HepG2 (cell line): ENCODE measurements around the gene C20orf144. TPM values are rescaled to one million over a fixed set of nuclear protein-coding genes. Genes with fewer than 3 reads are reported as not detected.

Source experiments
- ATAC-seq: fragments of 200-7000 bp; cut with Tn5 transposase; 3 replicates; pipeline ENCODE4 v1.9.1; 2020; ENCODE audit warnings: mild to moderate bottlenecking, moderate library complexity
- BruUV-seq: library from RNA; stranded (reverse); fragments of 400-500 nt; replicated peaks from 2 replicates; lab custom pipeline; 2021; lab: Mats Ljungman, UMichigan
- CTCF ChIA-PET: fragments of 300-600 bp; formaldehyde crosslinking; extraction: SDS; loops from one replicate; lab custom pipeline; 2021; ENCODE audit warnings: low total read pairs, inconsistent platforms, low intra/inter-chr PET ratio; lab: Yijun Ruan, JAX
- POLR2A ChIA-PET: fragments of 350-600 bp; sonication (Branson Sonifier 250); formaldehyde crosslinking; loops from one replicate; lab custom pipeline; 2020; ENCODE audit warnings: antibody characterized with exemption, inconsistent platforms; lab: Yijun Ruan, JAX
- DNase-seq: peaks from one replicate; pipeline ENCODE4 v3.0.0-alpha.2; 2015; ENCODE audit warnings: low spot score
- FAIRE-seq: peaks from 3 replicates; lab custom pipeline; 2011; peaks lifted over from hg19 to GRCh38; lab: Jason Lieb, UNC
- H2AFZ ChIP-seq: one replicate; pipeline ENCODE4 v1.6.1; 2011; ENCODE audit warnings: low read length, inconsistent platforms
- H3K27ac ChIP-seq: fragments of 300-600 bp; 3 replicates; pipeline ENCODE4 v1.8.0; 2011; ENCODE audit warnings: mixed run types, mild to moderate bottlenecking, mixed read lengths, low read length, inconsistent platforms; ENCODE audit not compliant: insufficient read depth; ENCODE audit errors: extremely low read length
- H3K27me3 ChIP-seq, 2 experiments: fragments of 200-600 bp in 1 of 2; 2 replicates in 1 of 2; 3 replicates in 1 of 2; pipeline versions ENCODE4 v1.6.0 to v1.8.0; 2011; ENCODE audit warnings: low read length in 2 of 2, mild to moderate bottlenecking in 2 of 2, moderate library complexity in 2 of 2, inconsistent platforms in 1 of 2; ENCODE audit not compliant: insufficient read depth in 2 of 2, control insufficient read depth in 1 of 2
- H3K36me3 ChIP-seq, 2 experiments: fragments of 200-600 bp in 1 of 2; replicated peaks in 1 of 2; 2 replicates in 1 of 2; 3 replicates in 1 of 2; pipeline versions ENCODE4 v1.5.1 to v1.8.0; 2011; ENCODE audit warnings: low read length in 2 of 2, inconsistent platforms in 1 of 2; ENCODE audit not compliant: insufficient read depth in 2 of 2, control insufficient read depth in 1 of 2
- H3K4me1 ChIP-seq: 2 replicates; pipeline ENCODE4 v1.5.1; 2012; ENCODE audit warnings: low read length, inconsistent platforms; ENCODE audit not compliant: insufficient read depth
- H3K4me2 ChIP-seq: 2 replicates; pipeline ENCODE4 v1.6.0; 2011; ENCODE audit warnings: low read depth, low read length, inconsistent platforms
- H3K4me3 ChIP-seq, 3 experiments: fragments of 200-600 bp in 1 of 3; sonication (generic), shearing (Covaris generic) in 1 of 3; replicated peaks in 1 of 3; 2 replicates each; pipeline ENCODE4 v1.5.1; 2011 to 2016; ENCODE audit warnings: low read length in 3 of 3, inconsistent platforms in 2 of 3, low read depth in 2 of 3, mild to moderate bottlenecking in 2 of 3, control low read depth in 1 of 3, mixed read lengths in 1 of 3; ENCODE audit not compliant: insufficient read depth in 1 of 3
- H3K79me2 ChIP-seq: one replicate; pipeline ENCODE4 v1.6.1; 2011; ENCODE audit warnings: low read length, inconsistent platforms; ENCODE audit not compliant: insufficient read depth
- H3K9ac ChIP-seq: 2 replicates; pipeline ENCODE4 v1.6.0; 2011; ENCODE audit warnings: mild to moderate bottlenecking, low read depth, low read length, inconsistent platforms; ENCODE audit not compliant: insufficient read depth
- H3K9me3 ChIP-seq: 2 replicates; pipeline ENCODE4 v1.5.1; 2012; ENCODE audit warnings: mild to moderate bottlenecking, low read length
- H4K20me1 ChIP-seq: 2 replicates; pipeline ENCODE4 v1.6.0; 2011; ENCODE audit warnings: inconsistent platforms, mild to moderate bottlenecking, low read length, moderate library complexity; ENCODE audit not compliant: insufficient read depth
- CREM ChIP-seq, 2 experiments: sonication (generic) in 1 of 2; formaldehyde crosslinking in 1 of 2; IDR thresholded peaks; 2 replicates each; pipeline versions ENCODE4 v1.4.0 to v1.6.1; 2016 to 2020; ENCODE audit warnings: antibody characterized with exemption in 1 of 2, mild to moderate bottlenecking in 1 of 2, missing genetic modification reagents in 1 of 2
- SP5 ChIP-seq: IDR thresholded peaks from 2 replicates; pipeline ENCODE4 v1.6.1; 2016; ENCODE audit warnings: low read depth, borderline replicate concordance
- ZNF263 ChIP-seq: sonication (generic); formaldehyde crosslinking; IDR thresholded peaks from 2 replicates; pipeline ENCODE4 v1.4.0; 2020; ENCODE audit warnings: missing genetic modification reagents
- ZNF430 ChIP-seq: sonication (generic); formaldehyde crosslinking; IDR thresholded peaks from 2 replicates; pipeline ENCODE4 v1.9.0; 2021; ENCODE audit warnings: mild to moderate bottlenecking, missing genetic modification reagents
- ZNF549 ChIP-seq: sonication (generic); formaldehyde crosslinking; IDR thresholded peaks from 2 replicates; pipeline ENCODE4 v1.5.0; 2020; ENCODE audit warnings: missing genetic modification reagents
- WGBS: methylation state at CpG from one replicate; pipeline ENCODE4 v1.1.6; 2017; ENCODE audit warnings: low lambda C conversion rate; 5-methylcytosine and 5-hydroxymethylcytosine counted together
- in situ Hi-C: cut with HindIII; loops from 2 replicates; pipeline ENCODE4 v1.10.0; 2017; ENCODE audit warnings: low pct_unique_long_range_greater_than_20kb; ENCODE audit not compliant: extremely low pct_ligation_motif_present
- intact Hi-C: fragments of 100-400 bp; cut with micrococcal nuclease; formaldehyde crosslinking; loops from one replicate; pipeline ENCODE4 v1.10.0; 2022; ENCODE audit not compliant: unreplicated experiment
- polyA plus RNA-seq, 8 experiments: library from polyadenylated mRNA; depleted of rRNA in 3 of 8; stranded (reverse) in 7 of 8; unstranded in 1 of 8; fragments of >200 nt; fragmentation: Illumina TruSeq in 4 of 8; extraction: Trizol in 4 of 8; gene quantifications; 2 replicates each; pipeline versions ENCODE4 v1.2.1 to v1.2.3, GENCODE V29; 2011 to 2016; ENCODE audit warnings: low read depth in 4 of 8, missing spikeins in 1 of 8, mixed read lengths in 1 of 8; ENCODE audit not compliant: insufficient read depth in 1 of 8
- total RNA-seq, 5 experiments: library from RNA; depleted of rRNA; stranded (reverse); fragments of >200 nt; fragmentation: Illumina TruSeq; extraction: Trizol; gene quantifications; 2 replicates each; pipeline ENCODE4 v1.2.3, GENCODE V29; 2016; ENCODE audit warnings: low read depth in 1 of 5
- TF ChIP-seq, protein P1 (sequence below): sonication (generic); formaldehyde crosslinking; conservative IDR thresholded peaks from 2 replicates; pipeline ENCODE4 v1.8.0; 2022; ENCODE audit warnings: mild to moderate bottlenecking, moderate library complexity, missing genetic modification reagents
- TF ChIP-seq, protein P2 (sequence below): fragments of 450-650 bp; IDR thresholded peaks from 2 replicates; pipeline ENCODE4 v1.6.1; 2017; ENCODE audit warnings: mild to moderate bottlenecking
- TF ChIP-seq, protein P3 (sequence below): conservative IDR thresholded peaks from 2 replicates; pipeline ENCODE4 v1.6.1; 2018; ENCODE audit warnings: missing genetic modification reagents

The C20orf144 gene
- total and polyA plus RNA-seq, 2 of the 13 experiments (the other 11 are each of a cell fraction or from before 2014, with no cell fraction given), result 0.09 to 0.16 TPM

DNA sequence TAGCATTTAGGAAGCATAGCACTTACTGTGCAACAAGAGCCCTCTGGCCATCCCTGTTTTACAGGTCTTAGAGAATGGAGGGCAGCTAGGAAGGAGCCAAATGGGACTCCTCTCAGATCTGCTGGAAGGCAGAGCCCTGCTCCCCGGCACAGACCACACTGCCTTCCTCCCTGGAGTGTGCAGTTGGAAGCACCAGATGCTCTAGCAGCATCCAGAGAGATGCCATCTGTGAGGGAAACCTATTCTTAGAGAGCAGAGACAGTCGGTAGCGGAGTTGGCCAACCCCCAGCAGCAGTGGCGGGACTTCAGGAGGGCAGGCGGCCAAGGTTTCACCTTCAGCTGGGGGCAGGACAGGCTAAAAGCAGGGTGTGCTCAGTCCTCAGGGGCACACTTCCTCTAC, 40.7 kb downstream of the C20orf144 start (continued):
- TF ChIP-seq, protein P1, sequence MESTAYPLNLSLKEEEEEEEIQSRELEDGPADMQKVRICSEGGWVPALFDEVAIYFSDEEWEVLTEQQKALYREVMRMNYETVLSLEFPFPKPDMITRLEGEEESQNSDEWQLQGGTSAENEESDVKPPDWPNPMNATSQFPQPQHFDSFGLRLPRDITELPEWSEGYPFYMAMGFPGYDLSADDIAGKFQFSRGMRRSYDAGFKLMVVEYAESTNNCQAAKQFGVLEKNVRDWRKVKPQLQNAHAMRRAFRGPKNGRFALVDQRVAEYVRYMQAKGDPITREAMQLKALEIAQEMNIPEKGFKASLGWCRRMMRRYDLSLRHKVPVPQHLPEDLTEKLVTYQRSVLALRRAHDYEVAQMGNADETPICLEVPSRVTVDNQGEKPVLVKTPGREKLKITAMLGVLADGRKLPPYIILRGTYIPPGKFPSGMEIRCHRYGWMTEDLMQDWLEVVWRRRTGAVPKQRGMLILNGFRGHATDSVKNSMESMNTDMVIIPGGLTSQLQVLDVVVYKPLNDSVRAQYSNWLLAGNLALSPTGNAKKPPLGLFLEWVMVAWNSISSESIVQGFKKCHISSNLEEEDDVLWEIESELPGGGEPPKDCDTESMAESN (CRISPR knock-in tag), result no peak
- TF ChIP-seq, protein P2, sequence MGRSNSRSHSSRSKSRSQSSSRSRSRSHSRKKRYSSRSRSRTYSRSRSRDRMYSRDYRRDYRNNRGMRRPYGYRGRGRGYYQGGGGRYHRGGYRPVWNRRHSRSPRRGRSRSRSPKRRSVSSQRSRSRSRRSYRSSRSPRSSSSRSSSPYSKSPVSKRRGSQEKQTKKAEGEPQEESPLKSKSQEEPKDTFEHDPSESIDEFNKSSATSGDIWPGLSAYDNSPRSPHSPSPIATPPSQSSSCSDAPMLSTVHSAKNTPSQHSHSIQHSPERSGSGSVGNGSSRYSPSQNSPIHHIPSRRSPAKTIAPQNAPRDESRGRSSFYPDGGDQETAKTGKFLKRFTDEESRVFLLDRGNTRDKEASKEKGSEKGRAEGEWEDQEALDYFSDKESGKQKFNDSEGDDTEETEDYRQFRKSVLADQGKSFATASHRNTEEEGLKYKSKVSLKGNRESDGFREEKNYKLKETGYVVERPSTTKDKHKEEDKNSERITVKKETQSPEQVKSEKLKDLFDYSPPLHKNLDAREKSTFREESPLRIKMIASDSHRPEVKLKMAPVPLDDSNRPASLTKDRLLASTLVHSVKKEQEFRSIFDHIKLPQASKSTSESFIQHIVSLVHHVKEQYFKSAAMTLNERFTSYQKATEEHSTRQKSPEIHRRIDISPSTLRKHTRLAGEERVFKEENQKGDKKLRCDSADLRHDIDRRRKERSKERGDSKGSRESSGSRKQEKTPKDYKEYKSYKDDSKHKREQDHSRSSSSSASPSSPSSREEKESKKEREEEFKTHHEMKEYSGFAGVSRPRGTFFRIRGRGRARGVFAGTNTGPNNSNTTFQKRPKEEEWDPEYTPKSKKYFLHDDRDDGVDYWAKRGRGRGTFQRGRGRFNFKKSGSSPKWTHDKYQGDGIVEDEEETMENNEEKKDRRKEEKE, result no peak
- TF ChIP-seq, all 625 proteins: peak for 12

DNA sequence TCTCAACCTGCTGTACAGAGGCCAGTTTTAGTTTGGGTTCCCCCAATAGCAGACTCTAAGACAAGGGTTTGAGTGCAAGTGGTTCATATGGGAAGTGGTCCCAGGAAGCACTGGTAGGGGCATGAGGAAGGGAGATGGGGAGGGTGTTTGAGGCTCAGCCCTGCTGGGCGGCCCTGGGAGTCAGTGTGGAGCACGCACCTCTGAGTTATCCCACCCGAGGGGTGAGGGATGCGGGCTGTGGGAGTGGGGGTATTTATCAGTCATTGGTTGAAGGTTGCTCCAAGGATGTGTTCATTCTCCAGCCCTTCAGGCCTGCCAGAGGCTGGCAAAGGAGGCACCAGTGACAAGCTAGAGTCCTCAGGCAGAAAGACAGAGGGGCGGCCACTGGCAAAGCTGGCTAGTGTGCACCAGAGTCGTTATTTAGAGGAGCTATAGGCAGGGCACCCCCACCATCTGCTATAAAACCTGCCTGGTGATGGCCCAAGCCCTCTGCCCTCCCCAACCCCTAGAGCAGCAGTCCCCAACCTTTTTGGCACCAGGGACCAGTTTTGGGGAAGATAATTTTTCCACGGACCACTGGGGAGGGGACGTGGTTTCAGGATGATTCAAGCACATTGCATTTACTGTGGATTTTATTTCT, 41.5 kb downstream of the C20orf144 start:
- no peak overlapping the region for H2AFZ ChIP-seq
- H3K27ac ChIP-seq, result no peak overlapping the region
- ChIA-PET CTCF (no interaction called here), POLR2A (interaction anchor here (1.5 kb wide), 1 partner anchor 10 kb away, joined by 6 read pairs; no protein-coding TSS in a partner anchor)
- in situ Hi-C loops (no loop called here), intact Hi-C loops (loop anchor here (2.0 kb wide), 1 partner anchor 17 kb away; the partner anchor contains the start of gene E2F1)
- FAIRE-seq, result no peak
- WGBS, result 79% methylated on average over 8 of the region's 8 CpGs
- no peak for ATAC-seq
- H3K4me2 ChIP-seq, result no peak overlapping the region
- H3K9ac ChIP-seq, result no peak overlapping the region
- H3K9me3 ChIP-seq, result no peaks in the 10 kb centered on the region
- H3K4me1 ChIP-seq, result peaks cover 47% of the 10 kb centered on the region
- H3K4me3 ChIP-seq, result no peak overlapping the region
- no peaks in the 10 kb centered on the region for H4K20me1 ChIP-seq
- no peak for DNase-seq
- no TSS peak for BruUV-seq
- H3K36me3 ChIP-seq, result no peaks in the 10 kb centered on the region
- H3K27me3 ChIP-seq, result no peaks in the 10 kb centered on the region
- no peaks in the 10 kb centered on the region for H3K79me2 ChIP-seq
- TF ChIP-seq ZNF430 (CRISPR knock-in tag), result no peak
- no peak for TF ChIP-seq CREM (IDR thresholded peaks at IDR 0.05)
- TF ChIP-seq CREM (CRISPR knock-in tag; IDR thresholded peaks at IDR 0.05), result no peak
- TF ChIP-seq, protein P3, sequence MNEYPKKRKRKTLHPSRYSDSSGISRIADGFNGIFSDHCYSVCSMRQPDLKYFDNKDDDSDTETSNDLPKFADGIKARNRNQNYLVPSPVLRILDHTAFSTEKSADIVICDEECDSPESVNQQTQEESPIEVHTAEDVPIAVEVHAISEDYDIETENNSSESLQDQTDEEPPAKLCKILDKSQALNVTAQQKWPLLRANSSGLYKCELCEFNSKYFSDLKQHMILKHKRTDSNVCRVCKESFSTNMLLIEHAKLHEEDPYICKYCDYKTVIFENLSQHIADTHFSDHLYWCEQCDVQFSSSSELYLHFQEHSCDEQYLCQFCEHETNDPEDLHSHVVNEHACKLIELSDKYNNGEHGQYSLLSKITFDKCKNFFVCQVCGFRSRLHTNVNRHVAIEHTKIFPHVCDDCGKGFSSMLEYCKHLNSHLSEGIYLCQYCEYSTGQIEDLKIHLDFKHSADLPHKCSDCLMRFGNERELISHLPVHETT (CRISPR knock-in tag), result no peak
- TF ChIP-seq ZNF549 (CRISPR knock-in tag), result no peak
- TF ChIP-seq SP5, result no peak
- no peak for TF ChIP-seq ZNF263
